Measurements from ENCODE around the gene ATP2A3. TPM values are rescaled to one million over a fixed set of nuclear protein-coding genes. Genes with fewer than 3 reads are reported as not detected.

Gene ATP2A3
- total RNA-seq, 1 experiment from 2014 or later, result 13.3 TPM

GRCh38 chr17:3917391-3917931 is 46.8 kb downstream of the ATP2A3 start:
- Histone ChIP-seq H4K8ac (replicated peaks; ENCODE audit: insufficient read length, low read depth, low read length) (no peak overlapping the region), H2AFZ (ENCODE audit: low read length) (no peak overlapping the region), H4K91ac (ENCODE audit: insufficient read length, low read depth, low read length) (no peak overlapping the region), H3K23me2 (ENCODE audit: insufficient read length, low read depth, low read length, poor library complexity, severe bottlenecking) (no peaks in the 10 kb centered on the region), H3K23ac (ENCODE audit: insufficient read length, low read depth, low read length) (no peak overlapping the region), H3K18ac (ENCODE audit: insufficient read length, low read depth, low read length) (no peak overlapping the region), H2BK5ac (ENCODE audit: insufficient read length, low read length) (no peak overlapping the region), H3T11ph (ENCODE audit: low read length) (no peak overlapping the region), H2BK15ac (ENCODE audit: low read depth, low read length) (no peak overlapping the region), H4K5ac (ENCODE audit: insufficient read length, low read depth, low read length) (no peak overlapping the region), H3K79me1 (ENCODE audit: insufficient read depth, low read depth, low read length, poor library complexity, severe bottlenecking) (no peaks in the 10 kb centered on the region), H3K27ac (ENCODE audit: insufficient read length, low read depth, low read length) (no peak overlapping the region), H3K79me2 (ENCODE audit: insufficient read depth, low read length) (no peaks in the 10 kb centered on the region), H3K4me2 (ENCODE audit: insufficient read depth, insufficient read length, low read length) (no peak overlapping the region), H3K56ac (ENCODE audit: insufficient read length, low read depth, low read length) (no peak overlapping the region), H2BK120ac (ENCODE audit: low read depth, low read length, poor library complexity, severe bottlenecking) (no peak overlapping the region), H4K20me1 (ENCODE audit: control insufficient read depth, insufficient read depth, insufficient read length) (no peaks in the 10 kb centered on the region), H2BK12ac (ENCODE audit: insufficient read length, low read depth, low read length) (no peak overlapping the region), H3K9ac (ENCODE audit: extremely low read depth, insufficient read length, low read length) (no peak overlapping the region), H3K14ac (ENCODE audit: insufficient read depth, low read length) (no peak overlapping the region), H3K9me3 (ENCODE audit: control insufficient read depth, low read depth, low read length) (no peaks in the 10 kb centered on the region), H2AK5ac (ENCODE audit: insufficient read length, low read length) (no peak overlapping the region), H2BK20ac (ENCODE audit: low read depth, low read length, poor library complexity, severe bottlenecking) (no peak overlapping the region), H3K4ac (ENCODE audit: low read depth, low read length) (no peak overlapping the region), H3K27me3 (ENCODE audit: insufficient read depth, low read length) (no peaks in the 10 kb centered on the region), H3K4me1 (ENCODE audit: insufficient read depth, low read length) (no peaks in the 10 kb centered on the region)
- no peaks in the 10 kb centered on the region for H3K36me3 Mint-ChIP-seq (ENCODE audit: insufficient read depth in 1 of 3, low read depth in 3 of 3)
- H3K9me3 Mint-ChIP-seq, result peaks cover 0 to 3% of the 10 kb centered on the region in 2 experiments; a peak in 2 of 5 replicates
- H3K27me3 Mint-ChIP-seq (ENCODE audit: low read depth), result peaks cover 4% of the 10 kb centered on the region; the same call in 1 of the 2 replicates
- no peak for TF ChIP-seq CTCF (conservative IDR thresholded peaks at IDR 0.05)
- no peak overlapping the region for H3K27ac Mint-ChIP-seq
- DNase-seq, result no peak
- H3K4me3 Mint-ChIP-seq, result no peak overlapping the region
- no CpG with 5 or more reads among the region's 11 CpGs for WGBS (ENCODE audit: extremely low coverage, insufficient read length, low lambda C conversion rate)
- peaks cover 8 to 19% of the 10 kb centered on the region in 2 experiments; a peak in 3 of 4 replicates for H3K4me1 Mint-ChIP-seq

Data from H9 (cell line).